ENCODE data around the gene CCDC102B. TPM values are rescaled to one million over a fixed set of nuclear protein-coding genes. Genes with fewer than 3 reads are reported as not detected.

Gene CCDC102B
- total and polyA plus RNA-seq, 2 of the 8 experiments (the other 6 are each of a cell fraction or from before 2014, with no cell fraction given) = 0.80 to 1.1 TPM

DNA sequence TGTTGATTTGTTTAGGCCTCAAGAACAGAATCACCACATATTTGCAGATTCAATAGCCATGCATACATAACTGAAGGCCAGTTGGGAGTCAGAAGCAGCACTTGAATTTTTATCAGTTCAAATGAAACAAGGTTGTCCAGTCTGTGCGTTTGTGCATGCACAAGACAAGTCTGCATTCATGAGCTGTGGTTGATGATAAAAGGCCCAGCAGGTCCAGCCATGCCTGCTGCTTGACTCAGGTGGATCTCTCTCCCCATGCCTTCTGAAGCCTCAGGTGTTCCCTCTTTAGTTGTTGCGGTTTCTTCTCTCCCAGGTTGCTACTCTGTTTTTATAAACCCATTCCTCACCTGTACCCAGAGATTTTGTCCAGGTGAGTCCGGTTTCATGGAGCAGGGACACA lies 124.5 kb downstream of the CCDC102B start:
- Histone ChIP-seq H3K27ac (ENCODE audit: low read depth, low read length) (no peak overlapping the region), H3K36me3 (ENCODE audit: control insufficient read depth in 2 of 4, insufficient read depth in 4 of 4, low read length in 3 of 4) (no peaks in the 10 kb centered on the region), H2AK5ac (ENCODE audit: low read depth, low read length) (no peak overlapping the region), H2BK5ac (ENCODE audit: low read depth, low read length) (no peak overlapping the region), H2BK12ac (ENCODE audit: low read depth, low read length) (no peak overlapping the region), H3K27me3 (replicated peaks in 1 of 4; ENCODE audit: control insufficient read depth in 3 of 4, extremely low read depth in 1 of 4, insufficient read depth in 3 of 4, low read length in 3 of 4) (no peaks in the 10 kb centered on the region), H3K23ac (ENCODE audit: insufficient read length) (no peak overlapping the region), H3K4me3 (ENCODE audit: extremely low read depth in 1 of 4, insufficient read depth in 2 of 4, low read depth in 3 of 4, low read length in 4 of 4) (no peak overlapping the region), H3K14ac (ENCODE audit: insufficient read length) (no peak overlapping the region), H3K4me1 (replicated peaks in 1 of 4; ENCODE audit: control insufficient read depth in 3 of 4, insufficient read depth in 4 of 4, low read length in 3 of 4) (no peaks in the 10 kb centered on the region), H3K9ac (replicated peaks in 1 of 4; ENCODE audit: extremely low read depth in 1 of 4, low read depth in 3 of 4, low read length in 3 of 4) (no peak overlapping the region), H2BK120ac (replicated peaks; ENCODE audit: low read depth, low read length) (no peak overlapping the region), H4K5ac (ENCODE audit: insufficient read length, low read depth, low read length) (no peak overlapping the region), H2AFZ (ENCODE audit: low read length) (no peak overlapping the region), H4K91ac (replicated peaks; ENCODE audit: insufficient read length, low read length) (no peak overlapping the region), H3K18ac (ENCODE audit: extremely low read depth, low read length) (no peak overlapping the region), H4K8ac (ENCODE audit: extremely low read depth, insufficient read depth, low read length) (no peak overlapping the region), H4K20me1 (replicated peaks in 1 of 2; ENCODE audit: control insufficient read depth in 1 of 2, insufficient read depth in 2 of 2, low read length in 2 of 2) (no peaks in the 10 kb centered on the region), H2BK20ac (ENCODE audit: low read length) (no peak overlapping the region), H3K23me2 (ENCODE audit: low read depth, low read length) (no peaks in the 10 kb centered on the region), H3K9me3 (ENCODE audit: insufficient read depth in 2 of 2, low read depth in 1 of 2, low read length in 1 of 2) (no peaks in the 10 kb centered on the region), H3K56ac (replicated peaks; ENCODE audit: insufficient read length, low read depth, low read length) (no peak overlapping the region), H3K79me1 (ENCODE audit: low read depth, low read length) (no peaks in the 10 kb centered on the region), H2BK15ac (ENCODE audit: low read length) (no peak overlapping the region), H3K4ac (replicated peaks; ENCODE audit: insufficient read length, low read depth, low read length) (no peak overlapping the region), H3K79me2 (ENCODE audit: control insufficient read depth in 1 of 2, insufficient read depth in 2 of 2, low read length in 2 of 2) (no peaks in the 10 kb centered on the region), H3K4me2 (ENCODE audit: insufficient read depth in 1 of 2, low read depth in 2 of 2, low read length in 2 of 2) (no peak overlapping the region)
- POLR2A ChIA-PET (ENCODE audit: partially characterized antibody) = no interaction called here
- DNase-seq (ENCODE audit: low read depth in 1 of 2, low spot score in 2 of 2) (no peak), FAIRE-seq (no peak)
- CTCF ChIA-PET (ENCODE audit: partially characterized antibody) = no interaction called here
- WGBS, 2 experiments (ENCODE audit: extremely low coverage in 1 of 2, insufficient coverage in 1 of 2, insufficient read length in 1 of 2, insufficient replicate concordance in 2 of 2, low coverage in 1 of 2, low lambda C conversion rate in 2 of 2, missing lambda C conversion rate in 1 of 2) = 83% methylated on average over 3 of the region's 3 CpGs; no CpG with 5 or more reads in 1 of the 2 experiments
- TF ChIP-seq TBP (IDR thresholded peaks at IDR 0.05; ENCODE audit: low read depth, low read length) = no peak
- no peak for TF ChIP-seq POU5F1 (IDR thresholded peaks at IDR 0.05; ENCODE audit: low read depth, low read length)
- TF ChIP-seq FOSL1 (IDR thresholded peaks at IDR 0.05; ENCODE audit: insufficient read depth, low read depth, low read length) = no peak
- TF ChIP-seq RXRA (IDR thresholded peaks at IDR 0.05; ENCODE audit: insufficient read depth, low read depth, low read length) = no peak
- TF ChIP-seq, protein P1, sequence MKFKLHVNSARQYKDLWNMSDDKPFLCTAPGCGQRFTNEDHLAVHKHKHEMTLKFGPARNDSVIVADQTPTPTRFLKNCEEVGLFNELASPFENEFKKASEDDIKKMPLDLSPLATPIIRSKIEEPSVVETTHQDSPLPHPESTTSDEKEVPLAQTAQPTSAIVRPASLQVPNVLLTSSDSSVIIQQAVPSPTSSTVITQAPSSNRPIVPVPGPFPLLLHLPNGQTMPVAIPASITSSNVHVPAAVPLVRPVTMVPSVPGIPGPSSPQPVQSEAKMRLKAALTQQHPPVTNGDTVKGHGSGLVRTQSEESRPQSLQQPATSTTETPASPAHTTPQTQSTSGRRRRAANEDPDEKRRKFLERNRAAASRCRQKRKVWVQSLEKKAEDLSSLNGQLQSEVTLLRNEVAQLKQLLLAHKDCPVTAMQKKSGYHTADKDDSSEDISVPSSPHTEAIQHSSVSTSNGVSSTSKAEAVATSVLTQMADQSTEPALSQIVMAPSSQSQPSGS (IDR thresholded peaks at IDR 0.05; ENCODE audit: low read length) = no peak
- no peak for TF ChIP-seq SP4 (IDR thresholded peaks at IDR 0.05; ENCODE audit: low read length)
- no peak for TF ChIP-seq CHD2 (IDR thresholded peaks at IDR 0.05; ENCODE audit: low read length)
- TF ChIP-seq MAFK (IDR thresholded peaks at IDR 0.05; ENCODE audit: low read depth, low read length) = no peak
- TF ChIP-seq SIX5 (IDR thresholded peaks at IDR 0.05; ENCODE audit: low read depth, low read length) = no peak
- TF ChIP-seq JUND (IDR thresholded peaks at IDR 0.05; ENCODE audit: low read length) = no peak
- TF ChIP-seq, protein P2, sequence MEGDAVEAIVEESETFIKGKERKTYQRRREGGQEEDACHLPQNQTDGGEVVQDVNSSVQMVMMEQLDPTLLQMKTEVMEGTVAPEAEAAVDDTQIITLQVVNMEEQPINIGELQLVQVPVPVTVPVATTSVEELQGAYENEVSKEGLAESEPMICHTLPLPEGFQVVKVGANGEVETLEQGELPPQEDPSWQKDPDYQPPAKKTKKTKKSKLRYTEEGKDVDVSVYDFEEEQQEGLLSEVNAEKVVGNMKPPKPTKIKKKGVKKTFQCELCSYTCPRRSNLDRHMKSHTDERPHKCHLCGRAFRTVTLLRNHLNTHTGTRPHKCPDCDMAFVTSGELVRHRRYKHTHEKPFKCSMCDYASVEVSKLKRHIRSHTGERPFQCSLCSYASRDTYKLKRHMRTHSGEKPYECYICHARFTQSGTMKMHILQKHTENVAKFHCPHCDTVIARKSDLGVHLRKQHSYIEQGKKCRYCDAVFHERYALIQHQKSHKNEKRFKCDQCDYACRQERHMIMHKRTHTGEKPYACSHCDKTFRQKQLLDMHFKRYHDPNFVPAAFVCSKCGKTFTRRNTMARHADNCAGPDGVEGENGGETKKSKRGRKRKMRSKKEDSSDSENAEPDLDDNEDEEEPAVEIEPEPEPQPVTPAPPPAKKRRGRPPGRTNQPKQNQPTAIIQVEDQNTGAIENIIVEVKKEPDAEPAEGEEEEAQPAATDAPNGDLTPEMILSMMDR (IDR thresholded peaks at IDR 0.05; ENCODE audit: control extremely low read depth in 1 of 3, insufficient read depth in 1 of 3, low read depth in 1 of 3, low read length in 3 of 3) = no peak
